ENCODE results near the gene ENGASE.

DNA sequence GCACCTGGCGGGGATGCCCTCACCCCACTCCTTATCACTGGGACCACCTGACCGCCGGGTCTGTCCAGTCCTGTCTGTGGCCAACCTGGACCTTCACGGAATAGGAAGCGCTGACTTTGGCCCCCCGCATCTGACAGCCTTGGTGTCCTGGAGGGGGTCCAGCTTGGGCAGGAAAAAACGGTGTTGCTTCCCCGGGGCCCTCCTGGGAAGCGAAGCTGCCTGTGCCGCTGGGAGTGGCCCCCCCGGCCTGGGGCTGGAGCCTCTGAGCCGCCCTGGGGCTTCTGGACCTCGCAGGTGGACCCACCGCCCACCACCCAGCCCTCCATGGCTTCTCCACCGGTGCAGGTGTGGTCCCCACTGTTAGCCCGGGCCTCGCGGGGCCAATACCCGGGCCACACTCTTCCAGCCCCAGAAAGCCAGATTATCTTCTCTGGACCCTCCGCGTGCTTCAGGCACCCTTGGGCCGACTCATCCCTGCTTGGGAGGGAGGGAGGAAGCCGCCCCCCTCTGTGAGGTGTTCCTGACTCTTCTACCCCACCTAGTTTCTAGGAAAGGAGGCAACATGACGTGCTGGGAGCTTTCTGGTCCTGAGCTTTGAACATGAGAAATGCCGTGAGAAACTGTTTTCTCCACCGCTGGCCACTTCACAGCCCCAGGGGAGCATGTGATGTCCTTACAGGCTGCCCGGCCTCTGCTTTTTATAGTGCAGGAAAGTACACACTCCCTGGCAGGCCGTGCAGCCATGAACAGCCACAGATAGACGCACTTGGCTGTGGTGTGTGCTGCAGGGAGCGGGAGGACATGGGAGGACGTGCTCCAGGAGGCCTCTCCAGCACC is 49.5 kb upstream of the ENGASE start:
- TF ChIP-seq TAF1 (IDR thresholded peaks at IDR 0.05; ENCODE audit: low read depth, low read length): no peak
- TF ChIP-seq, protein P1, sequence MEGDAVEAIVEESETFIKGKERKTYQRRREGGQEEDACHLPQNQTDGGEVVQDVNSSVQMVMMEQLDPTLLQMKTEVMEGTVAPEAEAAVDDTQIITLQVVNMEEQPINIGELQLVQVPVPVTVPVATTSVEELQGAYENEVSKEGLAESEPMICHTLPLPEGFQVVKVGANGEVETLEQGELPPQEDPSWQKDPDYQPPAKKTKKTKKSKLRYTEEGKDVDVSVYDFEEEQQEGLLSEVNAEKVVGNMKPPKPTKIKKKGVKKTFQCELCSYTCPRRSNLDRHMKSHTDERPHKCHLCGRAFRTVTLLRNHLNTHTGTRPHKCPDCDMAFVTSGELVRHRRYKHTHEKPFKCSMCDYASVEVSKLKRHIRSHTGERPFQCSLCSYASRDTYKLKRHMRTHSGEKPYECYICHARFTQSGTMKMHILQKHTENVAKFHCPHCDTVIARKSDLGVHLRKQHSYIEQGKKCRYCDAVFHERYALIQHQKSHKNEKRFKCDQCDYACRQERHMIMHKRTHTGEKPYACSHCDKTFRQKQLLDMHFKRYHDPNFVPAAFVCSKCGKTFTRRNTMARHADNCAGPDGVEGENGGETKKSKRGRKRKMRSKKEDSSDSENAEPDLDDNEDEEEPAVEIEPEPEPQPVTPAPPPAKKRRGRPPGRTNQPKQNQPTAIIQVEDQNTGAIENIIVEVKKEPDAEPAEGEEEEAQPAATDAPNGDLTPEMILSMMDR (IDR thresholded peaks at IDR 0.05; ENCODE audit: control extremely low read depth in 1 of 3, insufficient read depth in 1 of 3, low read depth in 1 of 3, low read length in 3 of 3): no peak
- no peak for TF ChIP-seq POLR2A (IDR thresholded peaks at IDR 0.05; ENCODE audit: control extremely low read depth in 1 of 2, low read depth in 2 of 2, low read length in 2 of 2)
- no peak for TF ChIP-seq JUN (IDR thresholded peaks at IDR 0.05; ENCODE audit: low read depth, low read length)
- TF ChIP-seq, protein P2, sequence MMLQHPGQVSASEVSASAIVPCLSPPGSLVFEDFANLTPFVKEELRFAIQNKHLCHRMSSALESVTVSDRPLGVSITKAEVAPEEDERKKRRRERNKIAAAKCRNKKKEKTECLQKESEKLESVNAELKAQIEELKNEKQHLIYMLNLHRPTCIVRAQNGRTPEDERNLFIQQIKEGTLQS (IDR thresholded peaks at IDR 0.05; ENCODE audit: insufficient read depth, low read depth, low read length): no peak
- TF ChIP-seq TCF12 (IDR thresholded peaks at IDR 0.05; ENCODE audit: low read depth, low read length): no peak
- no peak for TF ChIP-seq JUND (IDR thresholded peaks at IDR 0.05; ENCODE audit: low read length)
- TF ChIP-seq SRF (IDR thresholded peaks at IDR 0.05; ENCODE audit: low read depth, low read length): no peak
- no peak for TF ChIP-seq CREB1 (IDR thresholded peaks at IDR 0.05)
- TF ChIP-seq EP300 (IDR thresholded peaks at IDR 0.05; ENCODE audit: borderline replicate concordance in 1 of 2, low read depth in 2 of 2, low read length in 2 of 2): no peak
- no peak for TF ChIP-seq RAD21 (IDR thresholded peaks at IDR 0.05 in 1 of 2, conservative IDR thresholded peaks at IDR 0.05 in 1 of 2; ENCODE audit: low read depth in 2 of 2, low read length in 2 of 2)
